Measurements from ENCODE around the gene GPR157.
A peak's percentile ranks its signal among the peaks of the same experiment; 100 is the strongest.

The GPR157 gene

GRCh38 chr1:9129266-9130041 is 552 bp upstream of the GPR157 start:
- Histone ChIP-seq H3K9ac (ENCODE audit: low read depth, low read length, poor library complexity, severe bottlenecking) (no peak overlapping the region), H3K36me3 (ENCODE audit: insufficient read depth, low read length) (no peaks in the 10 kb centered on the region)

GRCh38 chr1:9128166-9128519 is 759 bp downstream of the GPR157 start:
- peaks cover 18% of the 10 kb centered on the region for H3K4me1 ChIP-seq (ENCODE audit: insufficient read depth, low read length, poor library complexity, severe bottlenecking)
- no peaks in the 10 kb centered on the region for H4K20me1 ChIP-seq (ENCODE audit: insufficient read depth, low read length, poor library complexity, severe bottlenecking)
- H3K4me2 ChIP-seq (ENCODE audit: low read depth, low read length, poor library complexity, severe bottlenecking) = peak overlapping the region; percentile 87
- H3K9ac ChIP-seq (ENCODE audit: low read depth, low read length, poor library complexity, severe bottlenecking) = peak overlapping the region; percentile 56
- no peaks in the 10 kb centered on the region for H3K27me3 ChIP-seq (ENCODE audit: insufficient read depth, low read length, poor library complexity, severe bottlenecking)
- H3K79me2 ChIP-seq (ENCODE audit: insufficient read depth, low read length) = no peaks in the 10 kb centered on the region
- peak overlapping the region; percentile 80; the same call in 1 of the 2 replicates for H2AFZ ChIP-seq (ENCODE audit: low read length)
- no peak for TF ChIP-seq EZH2phosphoT487 (IDR thresholded peaks at IDR 0.05; ENCODE audit: borderline replicate concordance)
- no peak for TF ChIP-seq CTCF (conservative IDR thresholded peaks at IDR 0.05; ENCODE audit: low read length)
- peak overlapping the region; percentile 74 for H3K4me3 ChIP-seq (ENCODE audit: low read length, poor library complexity, severe bottlenecking)
- no peaks in the 10 kb centered on the region for H3K36me3 ChIP-seq (ENCODE audit: insufficient read depth, low read length)
- H3F3A ChIP-seq (ENCODE audit: low read depth) = 0 out of 2 replicates have a peak, but pooled peaks cover 6% of the 10 kb centered on the region
- H3K9me2 ChIP-seq (replicated peaks; ENCODE audit: low read depth, low read length) = no peaks in the 10 kb centered on the region
- H3K9me3 ChIP-seq (ENCODE audit: insufficient read depth, low read depth, low read length) = no peaks in the 10 kb centered on the region

More at GRCh38 chr1:9129266-9130041, 552 bp upstream of the GPR157 start:
- Histone ChIP-seq H2AFZ (ENCODE audit: low read length) (peak overlapping the region; percentile 78), H3F3A (ENCODE audit: low read depth) (0 out of 2 replicates have a peak, but pooled peaks cover 6% of the 10 kb centered on the region), H3K4me3 (ENCODE audit: low read length, poor library complexity, severe bottlenecking) (peak overlapping the region; percentile 74), H3K9me2 (replicated peaks; ENCODE audit: low read depth, low read length) (no peaks in the 10 kb centered on the region), H3K4me1 (ENCODE audit: insufficient read depth, low read length, poor library complexity, severe bottlenecking) (peaks cover 18% of the 10 kb centered on the region), H3K79me2 (ENCODE audit: insufficient read depth, low read length) (no peaks in the 10 kb centered on the region), H3K9me3 (ENCODE audit: insufficient read depth, low read depth, low read length) (no peaks in the 10 kb centered on the region), H4K20me1 (ENCODE audit: insufficient read depth, low read length, poor library complexity, severe bottlenecking) (no peaks in the 10 kb centered on the region), H3K27me3 (ENCODE audit: insufficient read depth, low read length, poor library complexity, severe bottlenecking) (no peaks in the 10 kb centered on the region), H3K4me2 (ENCODE audit: low read depth, low read length, poor library complexity, severe bottlenecking) (peak overlapping the region; percentile 63)
- no peak for TF ChIP-seq CTCF (conservative IDR thresholded peaks at IDR 0.05; ENCODE audit: low read length)
- TF ChIP-seq EZH2phosphoT487 (IDR thresholded peaks at IDR 0.05; ENCODE audit: borderline replicate concordance) = no peak

GRCh38 chr1:9127395-9128165 is 1.3 kb downstream of the GPR157 start:
- Histone ChIP-seq H3K4me3 (ENCODE audit: low read length, poor library complexity, severe bottlenecking) (peak overlapping the region; percentile 74), H2AFZ (ENCODE audit: low read length) (no peak overlapping the region), H3K4me2 (ENCODE audit: low read depth, low read length, poor library complexity, severe bottlenecking) (peak overlapping the region; percentile 87)

More at GRCh38 chr1:9127395-9128165, 1.3 kb downstream of the GPR157 start:
- Histone ChIP-seq H4K20me1 (ENCODE audit: insufficient read depth, low read length, poor library complexity, severe bottlenecking) (no peaks in the 10 kb centered on the region), H3F3A (ENCODE audit: low read depth) (0 out of 2 replicates have a peak, but pooled peaks cover 6% of the 10 kb centered on the region), H3K27me3 (ENCODE audit: insufficient read depth, low read length, poor library complexity, severe bottlenecking) (no peaks in the 10 kb centered on the region), H3K36me3 (ENCODE audit: insufficient read depth, low read length) (no peaks in the 10 kb centered on the region), H3K4me1 (ENCODE audit: insufficient read depth, low read length, poor library complexity, severe bottlenecking) (peaks cover 18% of the 10 kb centered on the region), H3K79me2 (ENCODE audit: insufficient read depth, low read length) (no peaks in the 10 kb centered on the region), H3K9ac (ENCODE audit: low read depth, low read length, poor library complexity, severe bottlenecking) (no peak overlapping the region), H3K9me2 (replicated peaks; ENCODE audit: low read depth, low read length) (no peaks in the 10 kb centered on the region), H3K9me3 (ENCODE audit: insufficient read depth, low read depth, low read length) (no peaks in the 10 kb centered on the region)
- no peak for TF ChIP-seq CTCF (conservative IDR thresholded peaks at IDR 0.05; ENCODE audit: low read length)
- no peak for TF ChIP-seq EZH2phosphoT487 (IDR thresholded peaks at IDR 0.05; ENCODE audit: borderline replicate concordance)

Data from Loucy (cell line).